H1 (cell line): ENCODE measurements around the gene ADARB2. TPM values are rescaled to one million over a fixed set of nuclear protein-coding genes. Genes with fewer than 3 reads are reported as not detected.

Source experiments
- CTCF ChIA-PET: fragments of 300-600 bp; sonication (Branson Sonifier 250); formaldehyde crosslinking; loops from one replicate; lab custom pipeline; 2021; ENCODE audit not compliant: partially characterized antibody; lab: Charles Lee
- POLR2A ChIA-PET: fragments of 300-600 bp; sonication (Branson Sonifier 250); formaldehyde crosslinking; loops from one replicate; lab custom pipeline; 2021; ENCODE audit warnings: inconsistent platforms; ENCODE audit not compliant: partially characterized antibody; lab: Charles Lee
- DNase-seq, 2 experiments: peaks; one replicate each; pipeline versions ENCODE4 v3.0.0 to v3.0.0-alpha.2; 2010 to 2022; ENCODE audit warnings: low spot score in 2 of 2, low read depth in 1 of 2, mixed read lengths in 1 of 2
- FAIRE-seq: peaks from 2 replicates; lab custom pipeline; 2011; peaks lifted over from hg19 to GRCh38; lab: Jason Lieb, UNC
- H2AFZ ChIP-seq: 2 replicates; pipeline ENCODE4 v1.8.1; 2012; ENCODE audit warnings: low read length, inconsistent platforms
- H2AK5ac ChIP-seq: 2 replicates; pipeline ENCODE4 v1.6.1; 2013; ENCODE audit warnings: low read depth, low read length
- H2BK120ac ChIP-seq: replicated peaks from 2 replicates; pipeline ENCODE3; 2013; ENCODE audit warnings: low read depth, low read length, inconsistent platforms
- H2BK12ac ChIP-seq: 2 replicates; pipeline ENCODE4 v1.6.1; 2013; ENCODE audit warnings: low read depth, low read length
- H2BK15ac ChIP-seq: 2 replicates; pipeline ENCODE4 v1.6.1; 2013; ENCODE audit warnings: low read length
- H2BK20ac ChIP-seq: 2 replicates; pipeline ENCODE4 v1.6.1; 2013; ENCODE audit warnings: low read length
- H2BK5ac ChIP-seq: 2 replicates; pipeline ENCODE4 v1.6.1; 2013; ENCODE audit warnings: low read depth, low read length
- H3K14ac ChIP-seq: 2 replicates; pipeline ENCODE4 v1.6.1; 2013; ENCODE audit warnings: inconsistent platforms; ENCODE audit not compliant: insufficient read length
- H3K18ac ChIP-seq: 2 replicates; pipeline ENCODE4 v1.6.1; 2013; ENCODE audit warnings: low read length; ENCODE audit errors: extremely low read depth
- H3K23ac ChIP-seq: 2 replicates; pipeline ENCODE4 v1.6.1; 2013; ENCODE audit warnings: inconsistent platforms; ENCODE audit not compliant: insufficient read length
- H3K23me2 ChIP-seq: 2 replicates; pipeline ENCODE4 v1.6.1; 2013; ENCODE audit warnings: low read depth, low read length
- H3K27ac ChIP-seq: 2 replicates; pipeline ENCODE4 v1.6.1; 2011; ENCODE audit warnings: low read depth, low read length, inconsistent platforms
- H3K27me3 ChIP-seq, 4 experiments: replicated peaks in 1 of 4; 1 replicate in 1 of 4; 2 replicates in 3 of 4; pipeline versions ENCODE4 v1.6.1 to v1.8.1; 2011 to 2013; ENCODE audit warnings: low read length in 3 of 4, mild to moderate bottlenecking in 3 of 4, inconsistent platforms in 2 of 4, mixed read lengths in 2 of 4, moderate library complexity in 1 of 4; ENCODE audit not compliant: control insufficient read depth in 3 of 4, insufficient read depth in 3 of 4; ENCODE audit errors: extremely low read depth in 1 of 4
- H3K36me3 ChIP-seq, 4 experiments: 2 replicates each; pipeline versions ENCODE4 v1.6.1 to v1.8.1; 2011 to 2013; ENCODE audit warnings: mild to moderate bottlenecking in 4 of 4, low read length in 3 of 4, moderate library complexity in 2 of 4, control low read depth in 1 of 4, inconsistent platforms in 1 of 4; ENCODE audit not compliant: insufficient read depth in 4 of 4, control insufficient read depth in 2 of 4
- H3K4ac ChIP-seq: replicated peaks from 2 replicates; pipeline ENCODE3; 2013; ENCODE audit warnings: low read length, low read depth, mixed read lengths, inconsistent platforms; ENCODE audit not compliant: insufficient read length
- H3K4me1 ChIP-seq, 4 experiments: replicated peaks in 1 of 4; 1 replicate in 1 of 4; 2 replicates in 3 of 4; pipeline versions ENCODE4 v1.6.1 to v1.8.1; 2011 to 2013; ENCODE audit warnings: low read length in 3 of 4, inconsistent platforms in 2 of 4, mixed read lengths in 1 of 4; ENCODE audit not compliant: insufficient read depth in 4 of 4, control insufficient read depth in 3 of 4
- H3K4me2 ChIP-seq, 2 experiments: 2 replicates each; pipeline versions ENCODE4 v1.6.1 to v1.8.1; 2011 to 2013; ENCODE audit warnings: low read depth in 2 of 2, low read length in 2 of 2, control low read depth in 1 of 2, inconsistent platforms in 1 of 2, mild to moderate bottlenecking in 1 of 2; ENCODE audit not compliant: insufficient read depth in 1 of 2
- H3K4me3 ChIP-seq, 4 experiments: fragments of 200-600, 300-600 bp in 1 of 4; sonication (generic), shearing (Covaris generic), sonication (Bioruptor Twin) in 1 of 4; 2 replicates each; pipeline versions ENCODE4 v1.5.1 to v1.8.1; 2011 to 2016; ENCODE audit warnings: low read length in 4 of 4, low read depth in 3 of 4, control low read depth in 2 of 4, inconsistent platforms in 2 of 4, mild to moderate bottlenecking in 2 of 4, mixed read lengths in 1 of 4, moderate library complexity in 1 of 4; ENCODE audit not compliant: insufficient read depth in 2 of 4; ENCODE audit errors: extremely low read depth in 1 of 4
- H3K56ac ChIP-seq: replicated peaks from 2 replicates; pipeline ENCODE3; 2013; ENCODE audit warnings: low read depth, mild to moderate bottlenecking, mixed read lengths, low read length, inconsistent platforms; ENCODE audit not compliant: insufficient read length
- H3K79me1 ChIP-seq: 2 replicates; pipeline ENCODE4 v1.6.1; 2013; ENCODE audit warnings: low read depth, low read length, control low read depth
- H3K79me2 ChIP-seq, 2 experiments: 2 replicates each; pipeline versions ENCODE4 v1.6.1 to v1.8.1; 2012 to 2013; ENCODE audit warnings: low read length in 2 of 2, mild to moderate bottlenecking in 2 of 2, inconsistent platforms in 1 of 2; ENCODE audit not compliant: insufficient read depth in 2 of 2, control insufficient read depth in 1 of 2
- H3K9ac ChIP-seq, 4 experiments: replicated peaks in 1 of 4; 1 replicate in 1 of 4; 2 replicates in 3 of 4; pipeline versions ENCODE4 v1.6.1 to v1.8.1; 2011 to 2013; ENCODE audit warnings: low read depth in 3 of 4, low read length in 3 of 4, control low read depth in 2 of 4, mild to moderate bottlenecking in 2 of 4, moderate library complexity in 2 of 4, inconsistent platforms in 1 of 4; ENCODE audit errors: extremely low read depth in 1 of 4
- H3K9me3 ChIP-seq, 2 experiments: 2 replicates each; pipeline versions ENCODE4 v1.6.1 to v1.8.1; 2012 to 2013; ENCODE audit warnings: mild to moderate bottlenecking in 2 of 2, moderate library complexity in 2 of 2, control low read depth in 1 of 2, inconsistent platforms in 1 of 2, low read depth in 1 of 2, low read length in 1 of 2, mixed read lengths in 1 of 2; ENCODE audit not compliant: insufficient read depth in 2 of 2
- H4K20me1 ChIP-seq, 2 experiments: replicated peaks in 1 of 2; 2 replicates each; pipeline versions ENCODE3 to v1.8.1; 2011 to 2013; ENCODE audit warnings: inconsistent platforms in 2 of 2, low read length in 2 of 2, mild to moderate bottlenecking in 1 of 2; ENCODE audit not compliant: insufficient read depth in 2 of 2, control insufficient read depth in 1 of 2
- H4K5ac ChIP-seq: 2 replicates; pipeline ENCODE4 v1.6.1; 2013; ENCODE audit warnings: low read length, low read depth, mixed read lengths, inconsistent platforms; ENCODE audit not compliant: insufficient read length
- H4K8ac ChIP-seq: 2 replicates; pipeline ENCODE4 v1.8.0; 2013; ENCODE audit warnings: mild to moderate bottlenecking, moderate library complexity, low read length, inconsistent platforms; ENCODE audit not compliant: insufficient read depth; ENCODE audit errors: extremely low read depth
- H4K91ac ChIP-seq: replicated peaks from 2 replicates; pipeline ENCODE3; 2013; ENCODE audit warnings: low read length, mixed read lengths, inconsistent platforms; ENCODE audit not compliant: insufficient read length
- BACH1 ChIP-seq: IDR thresholded peaks from 2 replicates; pipeline ENCODE4 v1.6.1; 2012; ENCODE audit warnings: low read length, improper control_type of control experiment
- BCL11A ChIP-seq, 2 experiments: IDR thresholded peaks; one replicate each; pipeline ENCODE4 v1.6.1; 2011; ENCODE audit warnings: low read depth in 2 of 2, low read length in 2 of 2, mild to moderate bottlenecking in 2 of 2
- HDAC2 ChIP-seq, 2 experiments: fragments of 300-600 bp in 1 of 2; sonication (generic) in 1 of 2; IDR thresholded peaks; 2 replicates each; pipeline ENCODE4 v1.6.1; 2011 to 2012; ENCODE audit warnings: low read depth in 2 of 2, low read length in 2 of 2, mild to moderate bottlenecking in 2 of 2, moderate library complexity in 2 of 2, borderline replicate concordance in 1 of 2, inconsistent platforms in 1 of 2
- PHF8 ChIP-seq: fragments of 200-600 bp; sonication (generic); conservative IDR thresholded peaks from 2 replicates; pipeline ENCODE4 v1.7.1; 2012; ENCODE audit warnings: low read depth, mild to moderate bottlenecking, inconsistent platforms, low read length, moderate library complexity
- RAD21 ChIP-seq, 2 experiments: IDR thresholded peaks in 1 of 2; conservative IDR thresholded peaks in 1 of 2; 2 replicates each; pipeline ENCODE4 v1.6.1; 2011; ENCODE audit warnings: low read depth in 2 of 2, low read length in 2 of 2, improper control_type of control experiment in 1 of 2, inconsistent platforms in 1 of 2, mild to moderate bottlenecking in 1 of 2, moderate library complexity in 1 of 2
- SP1 ChIP-seq: IDR thresholded peaks from 2 replicates; pipeline ENCODE4 v1.6.1; 2011; ENCODE audit warnings: low read depth, low read length
- SRF ChIP-seq: IDR thresholded peaks from 2 replicates; pipeline ENCODE4 v1.6.1; 2011; ENCODE audit warnings: mild to moderate bottlenecking, low read depth, low read length, moderate library complexity
- TAF1 ChIP-seq: IDR thresholded peaks from 2 replicates; pipeline ENCODE4 v1.6.1; 2011; ENCODE audit warnings: mild to moderate bottlenecking, low read depth, low read length
- TCF12 ChIP-seq: IDR thresholded peaks from 2 replicates; pipeline ENCODE4 v1.6.1; 2011; ENCODE audit warnings: low read depth, mild to moderate bottlenecking, low read length
- TEAD4 ChIP-seq: IDR thresholded peaks from 2 replicates; pipeline ENCODE4 v1.6.1; 2012; ENCODE audit warnings: low read depth, low read length, inconsistent platforms, mixed read lengths
- USF2 ChIP-seq: IDR thresholded peaks from 2 replicates; pipeline ENCODE4 v1.6.1; 2011; ENCODE audit warnings: low read length, improper control_type of control experiment
- WGBS, 2 experiments: shearing (Covaris generic) in 1 of 2; methylation state at CpG; one replicate each; pipeline versions ENCODE4 v1.1.6 to v1.1.7; 2013 to 2015; ENCODE audit warnings: low lambda C conversion rate in 2 of 2, mixed read lengths in 2 of 2, inconsistent platforms in 1 of 2, low coverage in 1 of 2, missing lambda C conversion rate in 1 of 2; ENCODE audit not compliant: insufficient replicate concordance in 2 of 2, insufficient coverage in 1 of 2, insufficient read length in 1 of 2; ENCODE audit errors: extremely low coverage in 1 of 2, missing lambda C conversion rate in 1 of 2; 5-methylcytosine and 5-hydroxymethylcytosine counted together
- polyA plus RNA-seq, 7 experiments: library from polyadenylated mRNA; depleted of rRNA in 3 of 7; stranded (reverse) in 5 of 7; unstranded in 2 of 7; fragments of >200 nt in 5 of 7; fragments of 200-250 nt in 2 of 7; gene quantifications; 1 replicate in 5 of 7; 2 replicates in 1 of 7; 4 replicates in 1 of 7; pipeline versions ENCODE4 v1.2.1 to v1.2.3, GENCODE V29; 2011 to 2013; ENCODE audit warnings: missing spikeins in 2 of 7, mixed read lengths in 2 of 7
- total RNA-seq: library from RNA; stranded (reverse); fragmentation: NEBNext Ultra II Directional; extraction: Animal tissue kit (Norgen Biotek cat#: 25700); gene quantifications from 2 replicates; pipeline ENCODE4 v1.2.1, GENCODE V29; 2021

ADARB2 gene
- total and polyA plus RNA-seq, 2 of the 8 experiments (the other 6 are each of a cell fraction or from before 2014, with no cell fraction given) = 2.2 to 2.8 TPM

GRCh38 chr10:1272777-1273161 lies 464.6 kb downstream of the ADARB2 start:
- Histone ChIP-seq H2BK12ac (no peak overlapping the region), H3K9me3 (no peaks in the 10 kb centered on the region), H3K36me3 (no peaks in the 10 kb centered on the region), H2BK20ac (no peak overlapping the region), H2BK15ac (no peak overlapping the region), H4K20me1 (no peaks in the 10 kb centered on the region), H3K9ac (no peak overlapping the region), H4K91ac (no peak overlapping the region), H3K27me3 (no peaks in the 10 kb centered on the region), H3K23me2 (no peaks in the 10 kb centered on the region), H3K4me2 (no peak overlapping the region), H2AFZ (no peak overlapping the region), H3K4ac (no peak overlapping the region), H4K8ac (no peak overlapping the region), H4K5ac (no peak overlapping the region), H3K14ac (no peak overlapping the region), H2AK5ac (no peak overlapping the region), H3K4me1 (no peaks in the 10 kb centered on the region), H3K23ac (no peak overlapping the region), H3K79me2 (no peaks in the 10 kb centered on the region), H3K27ac (no peak overlapping the region), H3K56ac (no peak overlapping the region), H3K4me3 (no peak overlapping the region), H3K79me1 (no peaks in the 10 kb centered on the region), H2BK5ac (no peak overlapping the region), H3K18ac (no peak overlapping the region), H2BK120ac (no peak overlapping the region)
- ChIA-PET CTCF (interaction anchor here (1.3 kb wide), 1 partner anchor 87 kb away, joined by 3 read pairs; no protein-coding TSS in a partner anchor), POLR2A (no interaction called here)
- FAIRE-seq (no peak), DNase-seq (no peak)
- 85% methylated on average over 9 of the region's 9 CpGs; no CpG with 5 or more reads in 1 of the 2 experiments for WGBS, 2 experiments
- no peak for TF ChIP-seq TCF12
- TF ChIP-seq BCL11A (IDR thresholded peaks at IDR 0.05; ENCODE audit: low read depth in 2 of 2, low read length in 2 of 2) = no peak
- no peak for TF ChIP-seq PHF8
- no peak for TF ChIP-seq HDAC2 (IDR thresholded peaks at IDR 0.05; ENCODE audit: borderline replicate concordance in 1 of 2, low read depth in 2 of 2, low read length in 2 of 2)
- TF ChIP-seq BACH1 = no peak
- no peak for TF ChIP-seq USF2
- TF ChIP-seq TAF1 = no peak
- no peak for TF ChIP-seq SP1
- no peak for TF ChIP-seq SRF
- TF ChIP-seq TEAD4 = no peak
- no peak for TF ChIP-seq RAD21 (IDR thresholded peaks at IDR 0.05 in 1 of 2, conservative IDR thresholded peaks at IDR 0.05 in 1 of 2; ENCODE audit: low read depth in 2 of 2, low read length in 2 of 2)
